Activated B cell treated with CpG ODN at 0.5 μM for 24 hours (primary cell): ENCODE measurements around the gene PTPN13. TPM values are rescaled to one million over a fixed set of nuclear protein-coding genes. Genes with fewer than 3 reads are reported as not detected.

Source experiments
- ATAC-seq: fragments of 200-7000 bp; cut with Tn5 transposase; one replicate; pipeline ENCODE4 v1.10.0; 2021; ENCODE audit warnings: low read depth, mild to moderate bottlenecking, moderate library complexity
- CTCF ChIA-PET: fragments of 350-600 bp; sonication (Branson Sonifier 250); formaldehyde crosslinking; loops from one replicate; lab custom pipeline; 2021; ENCODE audit warnings: antibody characterized with exemption; lab: Charles Lee
- POLR2A ChIA-PET: fragments of 350-600 bp; sonication (Branson Sonifier 250); formaldehyde crosslinking; loops from one replicate; lab custom pipeline; 2021; ENCODE audit warnings: antibody characterized with exemption; lab: Charles Lee
- DNase-seq: peaks from one replicate; pipeline ENCODE4 v3.0.0; 2022
- H3K27ac Mint-ChIP-seq: one replicate; pipeline ENCODE4 v1.8.0; 2020; ENCODE audit warnings: mixed read lengths
- H3K27me3 Mint-ChIP-seq: one replicate; pipeline ENCODE4 v1.8.0; 2021; ENCODE audit warnings: mixed read lengths
- H3K36me3 Mint-ChIP-seq: one replicate; pipeline ENCODE4 v1.8.0; 2021; ENCODE audit warnings: low read depth, mixed read lengths
- H3K4me1 Mint-ChIP-seq: one replicate; pipeline ENCODE4 v1.8.0; 2021; ENCODE audit warnings: mixed read lengths
- H3K4me3 Mint-ChIP-seq: one replicate; pipeline ENCODE4 v1.8.0; 2020; ENCODE audit warnings: mild to moderate bottlenecking, mixed read lengths
- H3K9me3 Mint-ChIP-seq: one replicate; pipeline ENCODE4 v1.8.0; 2020; ENCODE audit warnings: mixed read lengths
- intact Hi-C: fragments of 100-400 bp; cut with micrococcal nuclease; formaldehyde crosslinking; loops from one replicate; pipeline ENCODE4 v1.15.1; 2024
- total RNA-seq: library from RNA; stranded (reverse); gene quantifications from 2 replicates; pipeline ENCODE4 v1.2.3, GENCODE V29; 2022
- TF ChIP-seq, protein P1 (sequence below): fragments of 200-600 bp; IDR thresholded peaks from one replicate; pipeline ENCODE4 v1.8.0; 2022; ENCODE audit warnings: antibody characterized with exemption, mild to moderate bottlenecking

Gene PTPN13
- total RNA-seq, 1 donor from 2014 or later, result 0.07 TPM

DNA sequence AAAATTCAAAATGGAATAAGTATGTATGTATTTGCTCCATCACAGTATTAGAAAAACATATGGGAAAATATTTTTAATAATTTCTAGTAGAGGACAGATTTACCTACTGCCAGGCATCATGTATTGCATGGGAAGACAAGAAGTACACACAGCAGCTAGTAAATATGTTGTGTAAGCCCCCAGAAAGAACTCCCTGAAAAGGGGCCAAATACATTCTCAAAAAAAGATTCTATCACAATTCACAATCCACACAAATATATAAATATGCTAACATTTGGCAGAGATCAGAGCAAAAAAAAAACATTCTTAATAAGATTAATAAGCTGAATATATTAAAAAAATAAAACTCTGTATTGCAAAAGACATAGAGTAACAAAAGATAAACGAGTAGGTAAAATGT lies 227.0 kb downstream of the PTPN13 start:
- Mint-ChIP-seq H3K4me1 (no peaks in the 10 kb centered on the region), H3K27me3 (peaks cover 3% of the 10 kb centered on the region), H3K36me3 (no peaks in the 10 kb centered on the region), H3K9me3 (peaks cover 3% of the 10 kb centered on the region), H3K4me3 (no peak overlapping the region), H3K27ac (no peak overlapping the region)
- CTCF ChIA-PET, result no interaction called here
- TF ChIP-seq, protein P1, sequence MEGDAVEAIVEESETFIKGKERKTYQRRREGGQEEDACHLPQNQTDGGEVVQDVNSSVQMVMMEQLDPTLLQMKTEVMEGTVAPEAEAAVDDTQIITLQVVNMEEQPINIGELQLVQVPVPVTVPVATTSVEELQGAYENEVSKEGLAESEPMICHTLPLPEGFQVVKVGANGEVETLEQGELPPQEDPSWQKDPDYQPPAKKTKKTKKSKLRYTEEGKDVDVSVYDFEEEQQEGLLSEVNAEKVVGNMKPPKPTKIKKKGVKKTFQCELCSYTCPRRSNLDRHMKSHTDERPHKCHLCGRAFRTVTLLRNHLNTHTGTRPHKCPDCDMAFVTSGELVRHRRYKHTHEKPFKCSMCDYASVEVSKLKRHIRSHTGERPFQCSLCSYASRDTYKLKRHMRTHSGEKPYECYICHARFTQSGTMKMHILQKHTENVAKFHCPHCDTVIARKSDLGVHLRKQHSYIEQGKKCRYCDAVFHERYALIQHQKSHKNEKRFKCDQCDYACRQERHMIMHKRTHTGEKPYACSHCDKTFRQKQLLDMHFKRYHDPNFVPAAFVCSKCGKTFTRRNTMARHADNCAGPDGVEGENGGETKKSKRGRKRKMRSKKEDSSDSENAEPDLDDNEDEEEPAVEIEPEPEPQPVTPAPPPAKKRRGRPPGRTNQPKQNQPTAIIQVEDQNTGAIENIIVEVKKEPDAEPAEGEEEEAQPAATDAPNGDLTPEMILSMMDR, result no peak
- ATAC-seq (no peak), DNase-seq (no peak)
- intact Hi-C loops, result no loop called here
- POLR2A ChIA-PET, result no interaction called here

GRCh38 chr4:86822136-86822535 lies 228.0 kb downstream of the PTPN13 start:
- H3K27ac Mint-ChIP-seq, result no peak overlapping the region
- H3K36me3 Mint-ChIP-seq, result no peaks in the 10 kb centered on the region
- no peaks in the 10 kb centered on the region for H3K9me3 Mint-ChIP-seq
- ATAC-seq, result no peak
- ChIA-PET POLR2A (no interaction called here), CTCF (no interaction called here)
- H3K4me1 Mint-ChIP-seq, result no peaks in the 10 kb centered on the region
- TF ChIP-seq, protein P1, result no peak
- intact Hi-C loops, result no loop called here
- no peak overlapping the region for H3K4me3 Mint-ChIP-seq
- H3K27me3 Mint-ChIP-seq, result peaks cover 3% of the 10 kb centered on the region
- no peak for DNase-seq

GRCh38 chr4:86825511-86825910 lies 231.4 kb downstream of the PTPN13 start:
- TF ChIP-seq, protein P1, result no peak
- Mint-ChIP-seq H3K4me1 (no peaks in the 10 kb centered on the region), H3K9me3 (no peaks in the 10 kb centered on the region), H3K27me3 (no peaks in the 10 kb centered on the region), H3K4me3 (no peak overlapping the region), H3K27ac (no peak overlapping the region), H3K36me3 (no peaks in the 10 kb centered on the region)
- ATAC-seq, result no peak
- POLR2A ChIA-PET, result no interaction called here
- no peak for DNase-seq
- intact Hi-C loops, result no loop called here
- CTCF ChIA-PET, result no interaction called here

DNA sequence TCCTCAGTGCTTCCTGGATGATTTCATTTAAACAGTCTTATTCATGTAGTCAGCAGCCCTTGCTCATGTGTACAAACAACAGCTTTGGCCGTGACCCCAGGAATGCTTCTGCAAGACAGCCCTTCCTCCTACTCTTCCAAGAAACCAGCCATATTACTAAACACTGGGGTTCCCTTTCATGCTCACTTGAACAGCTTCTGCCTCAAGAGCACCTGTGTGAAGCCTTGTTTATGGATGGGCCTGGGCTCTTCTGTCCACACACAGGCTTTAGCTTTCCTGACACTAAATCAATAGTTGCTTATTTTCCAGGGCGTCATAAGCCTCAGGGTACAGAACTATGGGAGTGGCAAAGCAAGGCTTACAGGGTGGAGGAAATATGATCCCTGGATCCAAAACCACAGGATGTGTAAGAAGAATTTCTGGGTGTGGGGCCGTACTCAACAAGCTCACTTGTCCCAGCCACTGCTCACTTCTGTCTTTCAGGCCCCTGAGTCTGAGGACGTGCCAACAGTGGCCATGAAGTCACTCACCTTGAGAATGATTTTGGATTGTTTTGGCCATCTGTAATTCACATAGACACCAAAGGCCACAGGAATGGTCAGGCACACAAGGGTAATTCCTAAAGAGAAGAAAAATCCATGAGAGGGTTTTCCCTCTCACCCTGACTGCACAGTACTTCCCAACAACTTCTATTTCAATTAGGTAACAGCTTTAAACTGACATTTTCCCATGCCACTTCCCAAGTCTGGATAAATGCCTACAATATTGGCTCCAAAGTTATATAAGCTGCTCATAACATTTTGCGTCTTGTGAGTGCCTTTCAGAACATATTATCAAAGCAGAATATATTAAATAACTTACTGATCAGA lies 237.4 kb downstream of the PTPN13 start:
- Mint-ChIP-seq H3K9me3 (no peaks in the 10 kb centered on the region), H3K36me3 (no peaks in the 10 kb centered on the region), H3K4me1 (no peaks in the 10 kb centered on the region), H3K4me3 (no peak overlapping the region), H3K27me3 (no peaks in the 10 kb centered on the region), H3K27ac (no peak overlapping the region)
- ChIA-PET POLR2A (no interaction called here), CTCF (no interaction called here)
- TF ChIP-seq, protein P1, result no peak
- no peak for DNase-seq
- no peak for ATAC-seq
- intact Hi-C loops, result no loop called here

DNA sequence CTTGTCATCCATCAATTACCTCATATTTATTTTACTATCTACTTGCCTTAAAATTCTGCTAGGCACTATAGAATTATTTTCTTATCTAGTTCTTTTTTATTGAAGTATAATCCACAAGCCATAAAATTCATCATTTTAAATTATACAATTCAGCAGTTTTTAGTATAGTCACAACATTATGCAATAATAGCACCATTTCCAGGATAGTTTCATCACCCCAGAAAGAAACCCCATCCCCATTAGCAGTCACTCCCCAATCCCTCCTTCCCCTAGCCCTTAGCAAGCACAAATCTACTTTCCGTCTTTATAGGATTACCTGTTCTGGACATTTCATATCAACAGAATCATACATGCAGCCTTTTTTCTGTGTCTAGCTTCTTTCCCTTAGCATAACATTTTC lies 239.5 kb downstream of the PTPN13 start:
- Mint-ChIP-seq H3K36me3 (no peaks in the 10 kb centered on the region), H3K27ac (no peak overlapping the region), H3K4me1 (no peaks in the 10 kb centered on the region), H3K27me3 (no peaks in the 10 kb centered on the region), H3K9me3 (no peaks in the 10 kb centered on the region), H3K4me3 (no peak overlapping the region)
- no peak for DNase-seq
- CTCF ChIA-PET, result no interaction called here
- intact Hi-C loops, result no loop called here
- POLR2A ChIA-PET, result no interaction called here
- no peak for ATAC-seq
- TF ChIP-seq, protein P1, result no peak
